GM19328 (cell line): ENCODE measurements around the gene OR2M7.
"Not testable (repeated sequence)": the region's sequence is repeated elsewhere in the genome, so short reads cannot be mapped to it uniquely, and the experiment has no call there.

Source experiments
- ATAC-seq: cut with Tn5 transposase; IDR thresholded peaks from one replicate; pipeline ENCODE4 v1.9.1; 2021; ENCODE audit warnings: mild to moderate bottlenecking, moderate library complexity; ENCODE audit not compliant: unreplicated experiment

The OR2M7 gene

GRCh38 chr1:248324468-248324867, at the start of gene OR2M7:
Gene OR2M7 (minus strand): TSS chr1:248324568. CDS start chr1:248324568, 0 bp downstream.
- ATAC-seq = no peak

- ATAC-seq = no peak
These were observed 49.4 kb upstream of the OR2M7 start for GRCh38 chr1:248373761-248374160.

GRCh38 chr1:248372394-248372793, 48.0 kb upstream of the OR2M7 start:
- no peak for ATAC-seq

- ATAC-seq = no peak
These were observed 42.2 kb upstream of the OR2M7 start for GRCh38 chr1:248366609-248367008.

- ATAC-seq = no peak
These were observed 36.9 kb upstream of the OR2M7 start, which contains the start of gene OR2T4 for GRCh38 chr1:248361121-248361715. Gene OR2T4 (plus strand): TSS chr1:248361665. CDS start chr1:248361665, 0 bp downstream.

GRCh38 chr1:248359415-248359814, 35.0 kb upstream of the OR2M7 start:
- no peak for ATAC-seq

GRCh38 chr1:248348475-248348874, 24.1 kb upstream of the OR2M7 start, which contains the start of gene OR14C36:
Gene OR14C36 (plus strand): TSS chr1:248348775. CDS start chr1:248348775, 0 bp downstream.
- no peak for ATAC-seq

GRCh38 chr1:248343451-248343850, 19.1 kb upstream of the OR2M7 start:
- no peak for ATAC-seq

- no peak for ATAC-seq
These were observed 7.6 kb downstream of the OR2M7 start for GRCh38 chr1:248316796-248317195.

GRCh38 chr1:248306740-248307139, 17.6 kb downstream of the OR2M7 start:
- ATAC-seq = not testable (repeated sequence)

- ATAC-seq = no peak
These were observed 18.3 kb downstream of the OR2M7 start for GRCh38 chr1:248306103-248306502.

- ATAC-seq = not testable (repeated sequence)
These were observed 18.7 kb downstream of the OR2M7 start for GRCh38 chr1:248305672-248306071.

- no peak for ATAC-seq
These were observed 21.0 kb downstream of the OR2M7 start, which contains the start of gene OR2T12 for GRCh38 chr1:248303324-248303723. Gene OR2T12 (minus strand): TSS chr1:248303424. CDS start chr1:248295578, 7,846 bp downstream.

- ATAC-seq = no peak
These were observed 36.0 kb downstream of the OR2M7 start for GRCh38 chr1:248288391-248288790.

- no peak for ATAC-seq
These were observed 46.5 kb downstream of the OR2M7 start, which contains the start of gene OR2T33 for GRCh38 chr1:248277876-248278275. Gene OR2T33 (minus strand): TSS chr1:248277976. CDS start chr1:248273814, 4,162 bp downstream.
